Activated T-cell treated with anti-CD3 and anti-CD28 coated beads, Interleukin-2, amount 50 U/mL, for 24 hours (primary cell): ENCODE data around the gene KRTAP1-1.
"Not testable (repeated sequence)": the region's sequence is repeated elsewhere in the genome, so short reads cannot be mapped to it uniquely, and the experiment has no call there.

Experiments used
- DNase-seq: peaks from one replicate; pipeline ENCODE4 v3.0.0-alpha.2; 2020
- H3K27ac Mint-ChIP-seq: 2 replicates; pipeline ENCODE4 v1.8.0; 2020; ENCODE audit warnings: mild to moderate bottlenecking, mixed read lengths
- H3K27me3 Mint-ChIP-seq: 2 replicates; pipeline ENCODE4 v1.8.0; 2020; ENCODE audit warnings: mixed read lengths
- H3K36me3 Mint-ChIP-seq: 2 replicates; pipeline ENCODE4 v1.8.0; 2020; ENCODE audit warnings: low read depth, mixed read lengths
- H3K4me1 Mint-ChIP-seq: 2 replicates; pipeline ENCODE4 v1.8.0; 2020; ENCODE audit warnings: low read depth, mixed read lengths
- H3K4me3 Mint-ChIP-seq: 2 replicates; pipeline ENCODE4 v1.8.0; 2020; ENCODE audit warnings: mild to moderate bottlenecking, moderate library complexity, mixed read lengths
- H3K9me3 Mint-ChIP-seq: 2 replicates; pipeline ENCODE4 v1.8.0; 2020; ENCODE audit warnings: mixed read lengths

KRTAP1-1 gene

GRCh38 chr17:41009301-41009760, 31.9 kb downstream of the KRTAP1-1 start:
- Mint-ChIP-seq H3K27ac (no peak overlapping the region), H3K36me3 (no peaks in the 10 kb centered on the region), H3K9me3 (no peaks in the 10 kb centered on the region), H3K27me3 (peaks cover 3% of the 10 kb centered on the region), H3K4me3 (no peak overlapping the region), H3K4me1 (no peaks in the 10 kb centered on the region)
- no peak for DNase-seq

GRCh38 chr17:41008811-41009210, 32.4 kb downstream of the KRTAP1-1 start, which contains the start of gene KRTAP3-1:
Gene KRTAP3-1, minus strand, starts transcription at chr17:41009128. Its CDS starts 54 bp downstream, at chr17:41009074.
- no peak for DNase-seq
- no peak within 1 kb of the TSS for H3K27ac Mint-ChIP-seq
- peaks cover 7% of the 10 kb centered on the region for H3K27me3 Mint-ChIP-seq
- H3K36me3 Mint-ChIP-seq, result no peaks in the 10 kb centered on the region
- no peaks in the 10 kb centered on the region for H3K9me3 Mint-ChIP-seq
- H3K4me1 Mint-ChIP-seq, result no peaks in the 10 kb centered on the region
- no peak within 1 kb of the TSS for H3K4me3 Mint-ChIP-seq

- no peaks in the 10 kb centered on the region for H3K4me1 Mint-ChIP-seq
- H3K36me3 Mint-ChIP-seq, result no peaks in the 10 kb centered on the region
- no peak overlapping the region for H3K27ac Mint-ChIP-seq
- H3K4me3 Mint-ChIP-seq, result no peak overlapping the region
- H3K9me3 Mint-ChIP-seq, result no peaks in the 10 kb centered on the region
- DNase-seq, result no peak
- peaks cover 35% of the 10 kb centered on the region for H3K27me3 Mint-ChIP-seq
Measured at GRCh38 chr17:41004397-41004796, 36.9 kb downstream of the KRTAP1-1 start.

- Mint-ChIP-seq H3K36me3 (no peaks in the 10 kb centered on the region), H3K27me3 (peaks cover 39% of the 10 kb centered on the region), H3K4me1 (no peaks in the 10 kb centered on the region), H3K27ac (no peak overlapping the region), H3K9me3 (no peaks in the 10 kb centered on the region), H3K4me3 (no peak overlapping the region)
- DNase-seq, result no peak
Measured at GRCh38 chr17:41003926-41004325, 37.3 kb downstream of the KRTAP1-1 start.

- Mint-ChIP-seq H3K27ac (no peak overlapping the region), H3K27me3 (peaks cover 46% of the 10 kb centered on the region), H3K9me3 (no peaks in the 10 kb centered on the region), H3K36me3 (no peaks in the 10 kb centered on the region), H3K4me3 (no peak overlapping the region), H3K4me1 (no peaks in the 10 kb centered on the region)
- no peak for DNase-seq
Measured at GRCh38 chr17:41002814-41003213, 38.4 kb downstream of the KRTAP1-1 start.

- H3K4me3 Mint-ChIP-seq, result no peak overlapping the region
- H3K9me3 Mint-ChIP-seq, result no peaks in the 10 kb centered on the region
- no peak overlapping the region for H3K27ac Mint-ChIP-seq
- no peaks in the 10 kb centered on the region for H3K36me3 Mint-ChIP-seq
- no peak for DNase-seq
- no peaks in the 10 kb centered on the region for H3K4me1 Mint-ChIP-seq
- peaks cover 56% of the 10 kb centered on the region for H3K27me3 Mint-ChIP-seq
Measured at GRCh38 chr17:41001795-41002194, 39.5 kb downstream of the KRTAP1-1 start.

GRCh38 chr17:40999563-40999962, 41.7 kb downstream of the KRTAP1-1 start, which contains the start of gene KRTAP3-2:
Gene KRTAP3-2, minus strand, starts transcription at chr17:40999906. Its CDS starts 53 bp downstream, at chr17:40999853.
- H3K27me3 Mint-ChIP-seq, result peaks cover 63% of the 10 kb centered on the region
- not testable (repeated sequence) for H3K4me1 Mint-ChIP-seq, H3K27ac Mint-ChIP-seq, H3K9me3 Mint-ChIP-seq, H3K36me3 Mint-ChIP-seq, H3K4me3 Mint-ChIP-seq, DNase-seq

- Mint-ChIP-seq H3K27ac (no peak overlapping the region), H3K27me3 (peaks cover 70% of the 10 kb centered on the region), H3K4me3 (no peak overlapping the region), H3K9me3 (no peaks in the 10 kb centered on the region), H3K4me1 (no peaks in the 10 kb centered on the region), H3K36me3 (no peaks in the 10 kb centered on the region)
- no peak for DNase-seq
Measured at GRCh38 chr17:40997361-40997760, 43.9 kb downstream of the KRTAP1-1 start.

GRCh38 chr17:40996829-40997228, 44.4 kb downstream of the KRTAP1-1 start:
- Mint-ChIP-seq H3K36me3 (no peaks in the 10 kb centered on the region), H3K9me3 (no peaks in the 10 kb centered on the region), H3K4me3 (no peak overlapping the region), H3K27me3 (peaks cover 69% of the 10 kb centered on the region), H3K27ac (no peak overlapping the region), H3K4me1 (no peaks in the 10 kb centered on the region)
- DNase-seq, result no peak

- no peaks in the 10 kb centered on the region for H3K4me1 Mint-ChIP-seq
- H3K27ac Mint-ChIP-seq, result no peak overlapping the region
- no peak overlapping the region for H3K4me3 Mint-ChIP-seq
- no peaks in the 10 kb centered on the region for H3K9me3 Mint-ChIP-seq
- no peaks in the 10 kb centered on the region for H3K36me3 Mint-ChIP-seq
- peaks cover 66% of the 10 kb centered on the region for H3K27me3 Mint-ChIP-seq
- no peak for DNase-seq
Measured at GRCh38 chr17:40995116-40995515, 46.1 kb downstream of the KRTAP1-1 start.

GRCh38 chr17:40993839-40994238, 47.4 kb downstream of the KRTAP1-1 start, which contains the start of gene KRTAP3-3:
Gene KRTAP3-3, minus strand, starts transcription at chr17:40994164. Its CDS starts 67 bp downstream, at chr17:40994097.
- H3K27me3 Mint-ChIP-seq, result peaks cover 58% of the 10 kb centered on the region
- H3K4me3 Mint-ChIP-seq, result no peak within 1 kb of the TSS
- no peak for DNase-seq
- no peaks in the 10 kb centered on the region for H3K9me3 Mint-ChIP-seq
- H3K4me1 Mint-ChIP-seq, result no peaks in the 10 kb centered on the region
- H3K36me3 Mint-ChIP-seq, result no peaks in the 10 kb centered on the region
- no peak within 1 kb of the TSS for H3K27ac Mint-ChIP-seq

GRCh38 chr17:40993084-40993483, 48.2 kb downstream of the KRTAP1-1 start:
- no peaks in the 10 kb centered on the region for H3K36me3 Mint-ChIP-seq
- no peaks in the 10 kb centered on the region for H3K4me1 Mint-ChIP-seq
- peaks cover 52% of the 10 kb centered on the region for H3K27me3 Mint-ChIP-seq
- H3K4me3 Mint-ChIP-seq, result no peak overlapping the region
- DNase-seq, result no peak
- H3K9me3 Mint-ChIP-seq, result no peaks in the 10 kb centered on the region
- no peak overlapping the region for H3K27ac Mint-ChIP-seq

GRCh38 chr17:40992666-40993065, 48.6 kb downstream of the KRTAP1-1 start:
- Mint-ChIP-seq H3K27me3 (peaks cover 54% of the 10 kb centered on the region), H3K4me1 (no peaks in the 10 kb centered on the region), H3K27ac (no peak overlapping the region), H3K4me3 (no peak overlapping the region), H3K36me3 (no peaks in the 10 kb centered on the region), H3K9me3 (no peaks in the 10 kb centered on the region)
- DNase-seq, result no peak
